Activated T-helper 17 cell treated with anti-CD3 and anti-CD28 coated beads, Interleukin-2, amount 50 U/mL, for 72 hours (primary cell): ENCODE measurements around the gene POU3F2. TPM values are rescaled to one million over a fixed set of nuclear protein-coding genes. Genes with fewer than 3 reads are reported as not detected.

Source experiments
- ATAC-seq: fragments of 150-1000 bp; cut with Tn5 transposase; replicated peaks from 2 replicates; pipeline ENCODE4 v1.10.0; 2021; ENCODE audit warnings: mild to moderate bottlenecking, moderate library complexity
- H3K27ac Mint-ChIP-seq: one replicate; pipeline ENCODE4 v1.8.0; 2022; ENCODE audit warnings: mixed read lengths
- H3K27me3 Mint-ChIP-seq: one replicate; pipeline ENCODE4 v1.8.0; 2022; ENCODE audit warnings: mixed read lengths
- H3K36me3 Mint-ChIP-seq: one replicate; pipeline ENCODE4 v1.8.0; 2022; ENCODE audit warnings: low read depth, mild to moderate bottlenecking, mixed read lengths
- H3K4me1 Mint-ChIP-seq: one replicate; pipeline ENCODE4 v1.8.0; 2022; ENCODE audit warnings: mixed read lengths
- H3K4me3 Mint-ChIP-seq: one replicate; pipeline ENCODE4 v1.8.0; 2022; ENCODE audit warnings: mild to moderate bottlenecking, mixed read lengths
- H3K9me3 Mint-ChIP-seq: one replicate; pipeline ENCODE4 v1.8.0; 2022; ENCODE audit warnings: mixed read lengths
- total RNA-seq, 2 donors: library from RNA; stranded (reverse); gene quantifications; one replicate each; pipeline ENCODE4 v1.2.3, GENCODE V29; 2022

The POU3F2 gene
- total RNA-seq, 2 donors from 2014 or later, result not detected

DNA sequence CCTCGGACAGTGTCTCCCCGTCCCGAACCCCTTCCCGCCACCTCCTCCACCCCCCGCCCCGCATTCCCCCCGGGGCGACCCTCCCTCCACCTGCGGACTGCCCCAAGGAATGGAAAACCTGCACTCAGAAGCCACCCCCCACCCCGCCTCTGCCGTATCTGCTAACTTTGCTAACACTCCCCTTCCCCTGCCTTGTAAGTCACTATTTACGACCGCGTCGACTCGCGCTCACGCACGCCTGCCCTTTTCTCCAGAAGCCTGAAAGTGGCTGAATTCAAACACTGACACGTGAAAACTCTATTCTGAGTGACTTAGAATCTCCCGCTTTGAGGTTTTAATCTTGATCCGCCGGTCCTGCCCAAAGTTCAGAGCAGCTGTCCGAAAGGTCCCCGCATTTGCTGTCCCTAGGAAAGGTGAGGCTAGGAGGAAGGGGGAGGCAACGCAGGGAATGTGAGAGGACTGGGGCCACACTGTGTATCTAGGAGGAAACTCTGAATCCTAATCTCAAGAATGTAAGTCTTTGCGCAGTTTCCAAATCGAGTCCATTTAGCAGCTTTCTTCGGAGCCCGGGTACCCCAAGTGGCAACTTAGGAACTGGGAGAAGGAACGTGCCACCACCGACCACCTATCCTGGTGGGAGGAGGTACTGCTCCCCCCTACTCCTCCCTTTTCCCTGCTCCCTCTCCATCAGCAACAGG, 9.3 kb upstream of the POU3F2 start:
- Mint-ChIP-seq H3K27me3 (peaks cover 82% of the 10 kb centered on the region), H3K4me3 (peak overlapping the region; percentile 7), H3K27ac (no peak overlapping the region), H3K4me1 (peaks cover 7% of the 10 kb centered on the region), H3K9me3 (no peaks in the 10 kb centered on the region), H3K36me3 (peaks cover 4% of the 10 kb centered on the region)
- ATAC-seq, result no peak

DNA sequence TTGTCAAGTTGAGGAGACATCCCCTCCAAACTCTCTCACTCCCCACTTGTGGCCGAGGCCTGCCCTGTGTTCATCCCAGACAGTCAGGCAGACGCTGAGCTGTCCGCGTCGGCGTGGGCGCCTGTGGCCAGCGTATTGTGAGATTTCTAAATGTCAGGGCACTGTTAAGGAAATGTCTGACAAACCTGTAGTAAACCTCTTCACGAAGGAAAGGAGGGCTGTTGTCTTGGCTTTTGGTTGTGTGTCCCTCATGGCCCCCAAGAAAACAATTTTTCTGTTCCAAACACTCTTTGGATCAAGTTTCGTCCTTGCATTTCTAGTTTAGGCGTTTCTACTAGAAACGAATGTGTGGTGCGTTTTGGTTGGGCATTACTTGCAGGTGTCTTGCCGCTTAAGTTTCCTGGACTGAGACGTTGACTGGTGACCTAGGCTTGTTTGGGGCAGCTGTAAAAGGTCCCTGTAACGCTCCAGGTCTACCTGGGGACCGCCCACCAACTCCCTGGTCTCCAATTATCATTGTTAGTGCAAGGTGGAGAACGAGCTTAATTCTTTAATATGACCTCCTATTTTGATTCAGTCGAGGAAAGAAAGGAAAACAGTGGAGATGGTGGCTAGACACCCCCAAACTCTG, 8.7 kb upstream of the POU3F2 start:
- Mint-ChIP-seq H3K4me1 (peaks cover 7% of the 10 kb centered on the region), H3K27ac (no peak overlapping the region), H3K27me3 (peaks cover 84% of the 10 kb centered on the region), H3K9me3 (no peaks in the 10 kb centered on the region), H3K4me3 (peak overlapping the region; percentile 7), H3K36me3 (peaks cover 5% of the 10 kb centered on the region)
- no peak for ATAC-seq

DNA sequence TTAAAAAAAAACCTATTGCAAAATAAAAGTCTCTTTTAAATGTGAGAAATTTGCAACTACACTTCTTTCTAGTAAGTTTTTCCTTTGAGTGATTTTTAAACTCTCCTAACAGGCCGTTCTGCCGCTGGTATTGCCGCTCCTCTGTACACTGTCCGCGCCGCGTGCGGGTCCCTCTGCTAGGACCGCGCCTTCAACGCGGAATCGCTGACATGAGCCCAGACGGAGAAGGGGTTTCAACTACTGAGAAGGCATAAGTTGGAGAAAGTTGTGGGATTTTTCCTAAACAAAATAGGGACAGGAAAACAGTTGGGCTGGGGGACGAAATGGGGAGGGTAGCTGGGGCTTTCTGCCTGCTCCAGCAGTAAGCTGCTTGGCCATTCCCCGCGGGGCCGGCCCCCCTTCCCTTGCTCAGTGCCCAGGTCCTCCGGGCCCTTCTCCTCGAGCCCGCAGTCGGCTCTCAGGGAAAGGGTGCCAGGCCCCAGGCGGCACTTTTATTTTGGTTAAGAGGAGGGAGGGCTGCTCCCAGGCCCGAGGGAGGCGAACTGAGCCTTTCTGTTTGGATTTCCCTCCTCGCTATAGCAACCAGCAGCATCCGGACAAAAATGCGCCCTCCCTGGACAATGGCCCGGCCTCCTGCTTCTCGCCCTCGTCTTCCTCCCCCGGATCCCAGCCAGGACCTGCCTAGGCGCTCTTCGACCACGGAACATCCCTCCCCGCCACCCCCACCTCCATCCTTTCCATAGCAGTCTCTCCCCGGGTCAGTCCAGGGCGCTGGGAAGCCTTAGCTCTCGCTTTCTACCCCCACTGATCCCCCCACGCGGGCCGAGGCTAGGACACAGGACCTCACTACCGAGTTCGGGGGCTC, 6.8 kb upstream of the POU3F2 start:
- H3K36me3 Mint-ChIP-seq, result peaks cover 11% of the 10 kb centered on the region
- H3K4me3 Mint-ChIP-seq, result no peak overlapping the region
- H3K27me3 Mint-ChIP-seq, result peaks cover 83% of the 10 kb centered on the region
- H3K4me1 Mint-ChIP-seq, result peaks cover 7% of the 10 kb centered on the region
- no peak for ATAC-seq
- no peak overlapping the region for H3K27ac Mint-ChIP-seq
- H3K9me3 Mint-ChIP-seq, result no peaks in the 10 kb centered on the region

DNA sequence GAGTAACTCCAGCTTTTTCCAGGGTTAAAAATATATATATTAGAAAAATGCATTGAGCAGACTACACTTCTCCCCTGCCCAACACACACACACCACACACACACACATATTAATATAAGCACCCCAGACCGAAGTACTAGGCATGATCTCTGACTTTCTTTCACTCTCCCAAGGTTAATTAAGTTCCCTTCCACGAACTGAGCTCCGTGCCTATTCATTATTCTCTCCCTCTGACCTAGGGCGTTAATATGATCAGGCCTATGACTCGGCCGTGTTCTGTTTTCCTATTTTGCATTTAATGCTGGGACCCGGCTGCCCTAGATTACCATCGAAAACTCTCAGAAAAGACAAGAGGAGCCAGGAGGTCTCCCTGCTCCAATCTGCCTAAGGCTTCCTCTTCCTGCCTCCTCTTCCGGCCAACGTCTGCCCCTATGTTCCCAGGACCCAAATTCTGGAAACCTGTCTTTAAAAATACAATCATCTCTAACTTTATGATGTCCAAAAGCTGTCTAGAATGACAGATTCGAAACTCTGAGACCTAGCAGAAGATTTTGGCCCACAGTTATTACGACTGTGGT, 6.1 kb upstream of the POU3F2 start:
- Mint-ChIP-seq H3K4me1 (peaks cover 10% of the 10 kb centered on the region), H3K4me3 (no peak overlapping the region), H3K27ac (no peak overlapping the region), H3K36me3 (peaks cover 13% of the 10 kb centered on the region), H3K9me3 (no peaks in the 10 kb centered on the region), H3K27me3 (peaks cover 82% of the 10 kb centered on the region)
- ATAC-seq, result no peak

DNA sequence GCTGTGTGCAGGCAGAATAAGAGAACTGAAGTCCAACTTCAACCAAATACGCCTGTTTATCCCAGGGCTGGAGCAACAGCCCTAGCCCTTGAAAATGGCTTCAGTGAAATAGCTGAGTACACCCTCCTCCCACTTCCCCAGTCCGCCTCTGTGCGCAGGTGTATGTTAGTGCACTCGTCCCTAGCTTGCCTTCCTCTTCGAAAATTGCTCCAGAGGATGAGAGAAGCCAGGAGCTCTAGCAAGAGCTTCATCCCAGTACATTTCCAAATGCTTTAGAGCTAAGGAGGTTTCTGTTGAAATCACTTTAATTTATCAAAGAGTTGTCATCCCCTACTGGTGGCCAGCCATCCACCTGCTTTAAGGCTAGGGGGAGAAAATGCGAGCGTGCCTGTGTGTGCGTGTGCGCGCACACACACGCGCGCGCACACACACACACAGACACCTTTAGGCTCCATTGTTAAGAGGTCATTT, 5.4 kb upstream of the POU3F2 start:
- Mint-ChIP-seq H3K4me3 (no peak overlapping the region), H3K27ac (no peak overlapping the region), H3K9me3 (no peaks in the 10 kb centered on the region), H3K36me3 (peaks cover 15% of the 10 kb centered on the region), H3K4me1 (peaks cover 13% of the 10 kb centered on the region), H3K27me3 (peaks cover 82% of the 10 kb centered on the region)
- ATAC-seq, result no peak

DNA sequence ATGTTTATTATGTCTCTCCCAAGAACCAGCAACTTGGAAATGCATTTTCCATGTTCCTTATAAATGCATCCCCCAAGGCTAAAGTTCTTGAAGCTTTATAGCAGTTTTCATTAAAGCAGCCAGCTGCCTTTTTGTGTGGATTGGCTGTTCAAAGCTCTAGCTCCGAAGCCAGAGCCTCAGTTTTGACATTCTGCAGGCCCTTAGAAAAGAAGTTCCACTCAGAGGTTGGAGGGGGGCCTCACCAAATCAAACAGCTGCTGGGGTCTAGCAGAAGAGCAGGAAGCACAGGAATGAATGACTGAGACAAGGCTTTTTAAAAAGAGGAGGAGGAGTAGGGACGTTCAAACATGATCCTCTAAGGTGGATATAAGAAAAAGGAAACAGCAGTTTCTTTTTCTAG, 4.2 kb upstream of the POU3F2 start:
- peaks cover 11% of the 10 kb centered on the region for H3K4me1 Mint-ChIP-seq
- peaks cover 15% of the 10 kb centered on the region for H3K36me3 Mint-ChIP-seq
- no peak for ATAC-seq
- H3K9me3 Mint-ChIP-seq, result no peaks in the 10 kb centered on the region
- H3K4me3 Mint-ChIP-seq, result no peak overlapping the region
- no peak overlapping the region for H3K27ac Mint-ChIP-seq
- peaks cover 77% of the 10 kb centered on the region for H3K27me3 Mint-ChIP-seq

DNA sequence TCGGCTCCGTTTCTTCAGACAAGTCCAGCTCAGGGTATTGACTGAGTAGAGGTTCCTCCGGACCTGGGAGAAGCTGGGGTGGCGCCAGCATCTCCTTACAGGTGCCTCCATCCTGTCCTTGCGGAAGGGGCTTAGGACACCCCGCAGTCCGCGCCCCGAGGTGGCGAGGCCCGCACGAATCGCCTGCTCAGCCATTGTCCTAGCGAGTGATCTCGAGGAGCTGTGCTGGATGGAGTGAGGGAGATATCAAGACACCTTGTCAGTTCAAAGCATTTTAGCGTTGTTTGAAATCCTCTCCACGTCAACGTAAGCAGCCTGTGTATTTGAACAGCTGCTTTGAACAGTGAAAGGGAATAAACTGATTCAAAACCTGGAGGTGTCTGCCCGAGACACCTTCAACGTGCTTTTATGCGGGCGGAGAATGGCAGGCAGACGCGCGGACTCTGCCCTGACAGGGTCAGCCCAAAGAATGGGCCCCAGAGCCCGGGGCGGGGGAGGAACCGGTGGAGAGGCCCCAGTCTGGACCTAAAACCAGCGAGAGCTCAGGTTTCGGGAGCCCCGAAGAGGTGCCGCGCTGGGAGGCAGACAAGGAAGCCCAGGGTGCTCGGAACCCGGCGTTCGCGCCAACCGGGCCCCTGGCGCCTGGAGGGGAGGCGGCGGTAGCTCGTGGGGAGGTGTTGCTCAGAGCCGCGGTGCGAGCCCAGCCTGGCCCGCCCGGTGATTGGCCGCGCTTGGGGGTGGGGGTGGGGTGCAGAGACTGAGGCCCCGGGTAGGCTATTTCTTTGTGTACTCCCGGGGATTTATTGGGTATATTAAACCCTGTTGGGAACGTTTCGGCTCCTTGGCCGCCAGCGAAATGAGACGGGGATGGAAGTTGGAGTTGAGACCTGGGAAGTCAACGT, 3.1 kb upstream of the POU3F2 start:
- Mint-ChIP-seq H3K27ac (no peak overlapping the region), H3K4me1 (peaks cover 11% of the 10 kb centered on the region), H3K4me3 (peak overlapping the region; percentile 89)

DNA sequence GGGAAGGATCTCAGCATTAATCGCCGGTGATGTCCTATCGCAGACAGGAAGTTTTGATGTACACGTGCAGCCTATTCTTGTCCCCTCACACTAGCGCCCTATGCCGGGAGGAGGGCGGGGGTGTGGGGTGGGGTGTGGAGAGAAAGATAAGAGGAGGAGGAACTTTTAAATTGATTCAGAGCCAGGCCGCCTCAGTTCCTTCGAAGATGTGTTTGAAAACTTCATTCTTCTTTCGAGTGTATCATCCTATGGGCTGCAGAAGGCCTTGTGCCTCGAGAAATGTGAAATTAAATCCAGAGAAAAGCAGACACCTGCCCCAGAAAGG, 2.5 kb upstream of the POU3F2 start:
- H3K4me1 Mint-ChIP-seq, result peaks cover 11% of the 10 kb centered on the region
- ATAC-seq, result no peak
- peaks cover 71% of the 10 kb centered on the region for H3K27me3 Mint-ChIP-seq
- no peak overlapping the region for H3K27ac Mint-ChIP-seq
- H3K4me3 Mint-ChIP-seq, result peak overlapping the region; percentile 89
- H3K9me3 Mint-ChIP-seq, result no peaks in the 10 kb centered on the region
- peaks cover 15% of the 10 kb centered on the region for H3K36me3 Mint-ChIP-seq

More for the DNA sequence above, 3.1 kb upstream of the POU3F2 start:
- ATAC-seq, result no peak
- peaks cover 72% of the 10 kb centered on the region for H3K27me3 Mint-ChIP-seq
- no peaks in the 10 kb centered on the region for H3K9me3 Mint-ChIP-seq
- H3K36me3 Mint-ChIP-seq, result peaks cover 15% of the 10 kb centered on the region

DNA sequence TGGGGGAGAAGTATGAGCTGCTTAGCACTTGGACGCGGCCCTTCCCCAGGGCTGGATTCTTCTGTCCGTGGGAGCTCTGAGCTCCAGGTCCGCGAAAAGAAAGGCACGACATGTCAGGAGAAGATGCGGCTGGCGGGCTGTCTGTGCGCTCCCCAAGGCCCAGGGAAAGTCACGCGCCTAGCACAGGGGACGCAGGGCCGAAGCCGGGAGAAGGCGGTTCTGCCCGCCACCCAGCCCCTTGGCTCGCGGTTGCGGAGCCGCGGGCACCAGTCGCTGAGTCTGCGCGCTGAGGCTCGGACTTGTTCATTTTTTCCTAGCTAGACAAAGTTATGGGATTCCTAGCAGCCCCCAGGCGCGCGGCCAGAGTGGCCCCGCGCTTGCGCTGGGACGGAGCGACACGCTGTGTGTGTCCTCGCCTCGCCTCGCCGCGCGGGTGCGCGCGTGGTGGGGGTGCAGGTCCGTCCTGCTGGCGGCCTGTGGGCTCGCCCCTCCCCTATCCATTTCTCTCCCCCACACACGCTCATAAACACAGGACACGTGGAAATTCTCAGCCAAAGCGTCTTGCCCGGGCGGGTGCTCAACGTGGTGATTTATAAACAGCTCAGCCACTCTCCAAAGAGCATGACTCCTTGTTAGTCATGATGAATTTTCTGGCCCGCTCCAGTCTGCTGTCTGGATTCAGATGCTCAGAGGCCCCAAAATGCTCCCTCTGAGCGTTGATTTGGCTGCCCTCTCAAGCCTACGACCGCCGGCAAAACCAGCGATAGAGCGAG, 1.9 kb upstream of the POU3F2 start:
- H3K27me3 Mint-ChIP-seq, result peaks cover 71% of the 10 kb centered on the region
- peaks cover 15% of the 10 kb centered on the region for H3K36me3 Mint-ChIP-seq
- peaks cover 11% of the 10 kb centered on the region for H3K4me1 Mint-ChIP-seq
- ATAC-seq, result no peak
- H3K27ac Mint-ChIP-seq, result no peak overlapping the region
- no peaks in the 10 kb centered on the region for H3K9me3 Mint-ChIP-seq
- H3K4me3 Mint-ChIP-seq, result peak overlapping the region; percentile 89

DNA sequence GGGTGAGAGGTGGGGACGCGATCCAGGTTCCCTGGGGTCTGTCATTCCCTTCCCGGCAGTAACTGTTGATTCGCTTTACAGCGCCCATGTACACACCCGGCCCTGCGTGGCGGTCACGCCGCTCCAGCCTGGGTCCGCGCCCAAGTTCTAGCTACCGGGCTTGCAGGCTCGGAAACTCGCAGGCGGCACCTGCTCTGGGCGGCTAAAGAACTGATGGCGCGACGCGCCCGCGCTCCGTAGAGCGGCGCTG, 1.4 kb upstream of the POU3F2 start:
- peaks cover 15% of the 10 kb centered on the region for H3K36me3 Mint-ChIP-seq
- peaks cover 11% of the 10 kb centered on the region for H3K4me1 Mint-ChIP-seq
- no peak overlapping the region for H3K27ac Mint-ChIP-seq
- ATAC-seq, result peak; percentile 30
- no peaks in the 10 kb centered on the region for H3K9me3 Mint-ChIP-seq
- peaks cover 75% of the 10 kb centered on the region for H3K27me3 Mint-ChIP-seq
- peak overlapping the region; percentile 89 for H3K4me3 Mint-ChIP-seq

DNA sequence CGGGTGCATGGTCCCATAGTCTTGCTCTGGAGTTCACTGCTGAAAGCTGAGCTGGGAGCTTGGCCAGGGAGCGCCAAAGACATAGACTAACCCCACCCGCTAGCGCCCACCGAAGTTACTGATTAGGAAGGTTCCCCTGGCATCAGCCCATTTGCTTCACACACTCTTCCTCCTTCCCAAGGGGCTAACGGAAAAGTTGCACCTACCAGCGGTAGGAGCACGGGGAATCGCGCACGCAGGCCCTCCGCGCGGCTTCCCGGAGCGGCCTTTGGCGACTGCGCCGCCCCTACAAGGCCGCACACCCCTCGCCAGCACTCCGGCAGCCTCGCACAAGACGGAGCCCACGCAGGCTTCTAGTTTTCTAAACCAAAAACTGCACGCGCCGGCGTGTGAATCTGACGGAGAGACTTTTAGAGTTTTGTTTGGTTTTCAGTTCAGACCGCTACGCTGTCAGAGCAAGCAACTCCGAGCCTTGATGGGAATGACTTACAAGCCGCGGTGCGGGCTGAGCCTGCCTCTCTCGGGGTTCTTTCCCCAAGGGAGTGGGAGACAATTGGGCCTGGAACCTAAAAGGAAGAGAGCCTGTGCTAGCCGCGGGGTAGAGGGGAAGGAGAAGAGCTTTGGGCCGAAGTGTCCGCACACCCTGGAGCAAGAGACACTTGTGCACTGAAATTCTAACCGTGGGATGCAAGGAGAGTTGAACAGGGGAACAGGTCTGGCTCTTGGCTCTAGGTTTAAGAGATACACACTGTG, 891 bp upstream of the POU3F2 start:
- ATAC-seq, result peak; percentile 23
- H3K4me3 Mint-ChIP-seq, result peak overlapping the region; percentile 89
- H3K4me1 Mint-ChIP-seq, result peaks cover 11% of the 10 kb centered on the region
- peaks cover 75% of the 10 kb centered on the region for H3K27me3 Mint-ChIP-seq
- H3K27ac Mint-ChIP-seq, result no peak overlapping the region
- peaks cover 15% of the 10 kb centered on the region for H3K36me3 Mint-ChIP-seq
- no peaks in the 10 kb centered on the region for H3K9me3 Mint-ChIP-seq

DNA sequence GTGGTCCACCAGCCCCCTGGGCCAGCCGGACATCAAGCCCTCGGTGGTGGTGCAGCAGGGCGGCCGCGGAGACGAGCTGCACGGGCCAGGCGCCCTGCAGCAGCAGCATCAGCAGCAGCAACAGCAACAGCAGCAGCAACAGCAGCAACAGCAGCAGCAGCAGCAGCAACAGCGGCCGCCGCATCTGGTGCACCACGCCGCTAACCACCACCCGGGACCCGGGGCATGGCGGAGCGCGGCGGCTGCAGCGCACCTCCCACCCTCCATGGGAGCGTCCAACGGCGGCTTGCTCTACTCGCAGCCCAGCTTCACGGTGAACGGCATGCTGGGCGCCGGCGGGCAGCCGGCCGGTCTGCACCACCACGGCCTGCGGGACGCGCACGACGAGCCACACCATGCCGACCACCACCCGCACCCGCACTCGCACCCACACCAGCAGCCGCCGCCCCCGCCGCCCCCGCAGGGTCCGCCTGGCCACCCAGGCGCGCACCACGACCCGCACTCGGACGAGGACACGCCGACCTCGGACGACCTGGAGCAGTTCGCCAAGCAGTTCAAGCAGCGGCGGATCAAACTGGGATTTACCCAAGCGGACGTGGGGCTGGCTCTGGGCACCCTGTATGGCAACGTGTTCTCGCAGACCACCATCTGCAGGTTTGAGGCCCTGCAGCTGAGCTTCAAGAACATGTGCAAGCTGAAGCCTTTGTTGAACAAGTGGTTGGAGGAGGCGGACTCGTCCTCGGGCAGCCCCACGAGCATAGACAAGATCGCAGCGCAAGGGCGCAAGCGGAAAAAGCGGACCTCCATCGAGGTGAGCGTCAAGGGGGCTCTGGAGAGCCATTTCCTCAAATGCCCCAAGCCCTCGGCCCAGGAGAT, 1.0 kb downstream of the POU3F2 start:
- H3K4me1 Mint-ChIP-seq, result peaks cover 11% of the 10 kb centered on the region
- peaks cover 75% of the 10 kb centered on the region for H3K27me3 Mint-ChIP-seq
- peaks cover 15% of the 10 kb centered on the region for H3K36me3 Mint-ChIP-seq
- ATAC-seq, result no peak
- H3K4me3 Mint-ChIP-seq, result peak overlapping the region; percentile 45
- no peaks in the 10 kb centered on the region for H3K9me3 Mint-ChIP-seq
- H3K27ac Mint-ChIP-seq, result no peak overlapping the region
